K562 (cell line): Measurements from ENCODE around the gene TM4SF20. TPM values are rescaled to one million over a fixed set of nuclear protein-coding genes. Genes with fewer than 3 reads are reported as not detected.

ENCODE experiments used
- BHLHE40 ChIP-seq: IDR thresholded peaks from 2 replicates; pipeline ENCODE4 v1.6.1; 2011; ENCODE audit warnings: low read length, improper control_type of control experiment
- DIDO1 ChIP-seq: fragments of 450-650 bp; IDR thresholded peaks from 2 replicates; pipeline ENCODE4 v1.6.1; 2016; ENCODE audit warnings: low read depth, missing biosample characterization, missing genetic modification characterization
- ESRRB ChIP-seq: fragments of 250-450 bp; sonication (Bioruptor Pico); IDR thresholded peaks from 2 replicates; pipeline ENCODE4 v1.5.0; 2020; ENCODE audit warnings: mild to moderate bottlenecking, moderate library complexity, borderline replicate concordance
- GATAD2B ChIP-seq: fragments of 450-650 bp; IDR thresholded peaks from 2 replicates; pipeline ENCODE4 v1.6.1; 2017; ENCODE audit warnings: mild to moderate bottlenecking, borderline replicate concordance
- HMGXB4 ChIP-seq: sonication (generic); formaldehyde crosslinking; IDR thresholded peaks from 2 replicates; pipeline ENCODE4 v1.8.1; 2023; ENCODE audit warnings: mild to moderate bottlenecking, missing genetic modification reagents
- KAT2B ChIP-seq: IDR thresholded peaks from one replicate; pipeline ENCODE4 v1.6.1; 2012; ENCODE audit warnings: low read depth, mild to moderate bottlenecking, control low read depth, inconsistent platforms, low read length, moderate library complexity
- PTRF ChIP-seq: fragments of 450-650 bp; IDR thresholded peaks from 2 replicates; pipeline ENCODE4 v1.6.1; 2016; ENCODE audit warnings: mild to moderate bottlenecking, missing genetic modification characterization, missing compliant biosample characterization
- RFX7 ChIP-seq: fragments of 250-450 bp; sonication (Bioruptor Pico); IDR thresholded peaks from 2 replicates; pipeline ENCODE4 v1.5.1; 2021; ENCODE audit warnings: mild to moderate bottlenecking
- SMAD4 ChIP-seq: fragments of 250-450 bp; sonication (Bioruptor Pico); conservative IDR thresholded peaks from 2 replicates; pipeline ENCODE4 v1.8.0; 2021; ENCODE audit warnings: inconsistent platforms, mild to moderate bottlenecking, moderate library complexity
- TAL1 ChIP-seq: fragments of 450-650 bp; IDR thresholded peaks from 2 replicates; pipeline ENCODE4 v1.6.1; 2016; ENCODE audit warnings: mild to moderate bottlenecking
- USF2 ChIP-seq: sonication (generic); formaldehyde crosslinking; IDR thresholded peaks from 2 replicates; pipeline ENCODE4 v1.5.0; 2020; ENCODE audit warnings: missing genetic modification reagents
- ZBTB49 ChIP-seq: sonication (generic); formaldehyde crosslinking; IDR thresholded peaks from 2 replicates; pipeline ENCODE4 v1.8.0; 2022; ENCODE audit warnings: missing genetic modification reagents, mild to moderate bottlenecking, borderline replicate concordance
- ZNF212 ChIP-seq: fragments of 450-650 bp; formaldehyde crosslinking; IDR thresholded peaks from 2 replicates; pipeline ENCODE4 v1.4.0; 2020; ENCODE audit warnings: mild to moderate bottlenecking
- ZNF407 ChIP-seq: fragments of 450-650 bp; IDR thresholded peaks from 2 replicates; pipeline ENCODE4 v1.6.1; 2016; ENCODE audit warnings: low read depth
- ZNF695 ChIP-seq: fragments of 450-650 bp; formaldehyde crosslinking; IDR thresholded peaks from 2 replicates; pipeline ENCODE4 v1.4.0; 2020; ENCODE audit warnings: mild to moderate bottlenecking, moderate library complexity
- polyA plus RNA-seq, 8 experiments: library from polyadenylated mRNA; depleted of rRNA in 4 of 8; stranded (reverse) in 5 of 8; unstranded in 3 of 8; fragments of >200 nt; fragmentation: Nextera tagmentation in 2 of 8; fragmentation: Illumina TruSeq in 1 of 8; extraction: Ambion mirVana in 2 of 8; extraction: Trizol in 1 of 8; gene quantifications; 2 replicates each; pipeline versions ENCODE4 v1.2.1 to v1.2.3, GENCODE V29; 2011 to 2014; ENCODE audit warnings: inconsistent platforms in 1 of 8, missing spikeins in 1 of 8
- total RNA-seq, 7 experiments: library from RNA; depleted of rRNA in 6 of 7; stranded (reverse); fragments of >200 nt in 6 of 7; fragmentation: Illumina TruSeq in 2 of 7; extraction: Trizol in 2 of 7; gene quantifications; 2 replicates each; pipeline versions ENCODE4 v1.2.1 to v1.2.3, GENCODE V29; 2011 to 2021; ENCODE audit warnings: low replicate concordance in 1 of 7

TM4SF20 gene
- total and polyA plus RNA-seq, 9 of the 15 experiments (the other 6 are each of a cell fraction or from before 2014, with no cell fraction given) = not detected

- no peak for TF ChIP-seq ZNF407
- no peak for TF ChIP-seq HMGXB4 (CRISPR knock-in tag)
- no peak for TF ChIP-seq GATAD2B
- no peak for TF ChIP-seq KAT2B
- TF ChIP-seq ZBTB49 (CRISPR knock-in tag) = no peak
- TF ChIP-seq RFX7 (CRISPR knock-in tag) = no peak
- no peak for TF ChIP-seq PTRF (tag)
- no peak for TF ChIP-seq ZNF212 (CRISPR knock-in tag)
- no peak for TF ChIP-seq ESRRB
- no peak for TF ChIP-seq DIDO1 (tag)
- no peak for TF ChIP-seq BHLHE40
- TF ChIP-seq USF2 (CRISPR knock-in tag) = no peak
- TF ChIP-seq ZNF695 (CRISPR knock-in tag) = no peak
- TF ChIP-seq SMAD4 (CRISPR knock-in tag) = no peak
- peak; percentile 40; the same call in 1 of the 2 replicates for TF ChIP-seq TAL1
These were observed 27.3 kb upstream of the TM4SF20 start (continued) for GRCh38 chr2:227406177-227407031.
